SK-N-SH treated with all-trans-retinoic acid at 6 μM for 48 hours (cell line): Measurements from ENCODE around the gene FOSL2.

Experiments used
- GLIS3 ChIP-seq: fragments of 250-450 bp; sonication (Bioruptor Pico); IDR thresholded peaks from 2 replicates; pipeline ENCODE4 v1.5.0; 2020; ENCODE audit warnings: mild to moderate bottlenecking, moderate library complexity
- ISL1 ChIP-seq: fragments of 250-450 bp; sonication (Bioruptor Pico); IDR thresholded peaks from 2 replicates; pipeline ENCODE4 v2.1.2; 2022; ENCODE audit warnings: mild to moderate bottlenecking, moderate library complexity
- TOX ChIP-seq: fragments of 250-450 bp; sonication (Bioruptor Pico); IDR thresholded peaks from 2 replicates; pipeline ENCODE4 v1.8.0; 2021; ENCODE audit warnings: mild to moderate bottlenecking, moderate library complexity, borderline replicate concordance
- ZC3H10 ChIP-seq: fragments of 250-450 bp; sonication (Bioruptor Pico); IDR thresholded peaks from 2 replicates; pipeline ENCODE4 v1.5.1; 2021; ENCODE audit warnings: mild to moderate bottlenecking, moderate library complexity

DNA sequence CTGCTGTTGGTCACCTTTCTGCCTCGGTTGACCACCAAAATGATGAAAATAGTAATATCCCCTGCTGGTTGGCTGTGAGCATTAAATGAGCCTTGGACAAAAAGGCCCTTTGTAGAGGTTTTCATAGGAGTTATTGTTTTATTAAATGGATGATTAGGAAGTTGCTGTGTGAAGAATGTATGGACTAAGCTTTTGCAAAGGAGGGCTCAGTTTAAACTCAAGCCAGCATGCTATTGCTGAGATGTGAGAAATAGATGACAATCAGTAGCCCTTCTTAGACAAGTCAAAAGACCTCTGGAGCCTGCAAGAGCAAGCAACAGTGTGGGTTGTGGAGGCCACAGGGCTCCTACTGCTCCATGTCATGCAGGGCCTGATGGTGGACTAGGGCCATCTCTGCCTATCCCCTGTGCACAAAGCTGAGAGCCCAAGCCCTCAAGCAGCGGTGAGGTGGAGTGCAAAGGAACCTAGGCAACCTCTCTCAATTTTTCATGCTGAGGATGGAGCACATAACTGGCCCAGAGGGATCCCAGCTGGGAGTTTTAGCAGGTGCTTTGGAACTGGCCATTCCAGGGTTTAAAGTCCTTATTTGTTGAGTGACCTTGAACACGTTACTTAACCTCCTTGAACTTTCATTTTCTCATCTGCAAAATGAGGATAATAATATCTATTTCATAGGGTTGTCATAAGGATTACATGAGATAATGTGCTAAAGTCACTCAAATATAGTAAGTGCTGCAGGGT is 37.1 kb downstream of the FOSL2 start:
- no peak for TF ChIP-seq GLIS3 (CRISPR knock-in tag)
- TF ChIP-seq TOX (CRISPR knock-in tag), result no peak
- no peak for TF ChIP-seq ISL1 (CRISPR knock-in tag)
- TF ChIP-seq ZC3H10, result no peak
